NCI-H345 (cell line): ENCODE results near the gene DLL3.
"Not testable (repeated sequence)": the region's sequence is repeated elsewhere in the genome, so short reads cannot be mapped to it uniquely, and the experiment has no call there.

Source experiments
- DNase-seq: peaks from one replicate; lab custom pipeline; 2025; lab: John Stamatoyannopoulos, UW

The DLL3 gene

GRCh38 chr19:39498798-39499642, at the start of gene DLL3:
TSS of gene DLL3 (plus strand) at chr19:39498947. CDS start at chr19:39498975, 28 bp downstream.
- peak; percentile 90 for DNase-seq

- no peak for DNase-seq
Measured at GRCh38 chr19:39449116-39449797, 49.5 kb upstream of the DLL3 start.

GRCh38 chr19:39451257-39451656, 47.5 kb upstream of the DLL3 start:
- not testable (repeated sequence) for DNase-seq

GRCh38 chr19:39463403-39463802, 35.3 kb upstream of the DLL3 start:
- no peak for DNase-seq

GRCh38 chr19:39465956-39466747, 32.6 kb upstream of the DLL3 start:
- no peak for DNase-seq

- no peak for DNase-seq
Measured at GRCh38 chr19:39467941-39468340, 30.8 kb upstream of the DLL3 start.

- no peak for DNase-seq
Measured at GRCh38 chr19:39469036-39469435, 29.7 kb upstream of the DLL3 start.

- no peak for DNase-seq
Measured at GRCh38 chr19:39469567-39469966, 29.2 kb upstream of the DLL3 start.

GRCh38 chr19:39470724-39471339, 27.9 kb upstream of the DLL3 start:
- no peak for DNase-seq

- DNase-seq, result no peak
Measured at GRCh38 chr19:39471756-39472536, 26.8 kb upstream of the DLL3 start.

- DNase-seq, result no peak
Measured at GRCh38 chr19:39472746-39473442, 25.9 kb upstream of the DLL3 start.

GRCh38 chr19:39473443-39473960, 25.2 kb upstream of the DLL3 start:
- no peak for DNase-seq

GRCh38 chr19:39474139-39474620, 24.6 kb upstream of the DLL3 start:
- peak; percentile 83 for DNase-seq

- no peak for DNase-seq
Measured at GRCh38 chr19:39475748-39476147, 23.0 kb upstream of the DLL3 start.

GRCh38 chr19:39479319-39479801, 19.4 kb upstream of the DLL3 start:
- DNase-seq, result not testable (repeated sequence)

- DNase-seq, result no peak
Measured at GRCh38 chr19:39479916-39480315, 18.8 kb upstream of the DLL3 start.

GRCh38 chr19:39480337-39481228, 18.2 kb upstream of the DLL3 start, which contains the start of gene TIMM50:
TSS of gene TIMM50 (plus strand) at chr19:39480838. CDS start at chr19:39480854, 16 bp downstream.
- DNase-seq, result peak; percentile 100

GRCh38 chr19:39481229-39481545, 17.6 kb upstream of the DLL3 start:
- DNase-seq, result no peak

GRCh38 chr19:39481676-39482075, 17.1 kb upstream of the DLL3 start:
- DNase-seq, result no peak
